H9 (cell line): ENCODE measurements around the gene LINC01488. TPM values are rescaled to one million over a fixed set of nuclear protein-coding genes. Genes with fewer than 3 reads are reported as not detected.

Experiments used
- DNase-seq: peaks from one replicate; pipeline ENCODE4 v3.0.0-alpha.2; 2017
- H2AFZ ChIP-seq: one replicate; pipeline ENCODE4 v1.6.1; 2013; ENCODE audit warnings: mild to moderate bottlenecking, low read length, control low read depth, moderate library complexity
- H2AK5ac ChIP-seq: 2 replicates; pipeline ENCODE4 v1.6.1; 2013; ENCODE audit warnings: low read length, control low read depth, mixed read lengths; ENCODE audit not compliant: insufficient read length
- H2BK120ac ChIP-seq: one replicate; pipeline ENCODE4 v1.6.1; 2013; ENCODE audit warnings: low read depth, mild to moderate bottlenecking, low read length, control low read depth, inconsistent platforms; ENCODE audit not compliant: poor library complexity, severe bottlenecking
- H2BK12ac ChIP-seq: 2 replicates; pipeline ENCODE4 v1.6.1; 2013; ENCODE audit warnings: low read length, control low read depth, mixed read lengths, low read depth; ENCODE audit not compliant: insufficient read length
- H2BK15ac ChIP-seq: 2 replicates; pipeline ENCODE4 v1.6.1; 2013; ENCODE audit warnings: low read depth, low read length, control low read depth
- H2BK20ac ChIP-seq: one replicate; pipeline ENCODE4 v1.6.1; 2013; ENCODE audit warnings: low read depth, mild to moderate bottlenecking, low read length, control low read depth, inconsistent platforms; ENCODE audit not compliant: poor library complexity, severe bottlenecking
- H2BK5ac ChIP-seq: 2 replicates; pipeline ENCODE4 v1.6.1; 2013; ENCODE audit warnings: low read length, control low read depth, mixed read lengths; ENCODE audit not compliant: insufficient read length
- H3K14ac ChIP-seq: 2 replicates; pipeline ENCODE4 v1.6.1; 2013; ENCODE audit warnings: low read length, control low read depth; ENCODE audit not compliant: insufficient read depth
- H3K18ac ChIP-seq: 2 replicates; pipeline ENCODE4 v1.6.1; 2013; ENCODE audit warnings: low read depth, mild to moderate bottlenecking, mixed read lengths, low read length, control low read depth; ENCODE audit not compliant: insufficient read length
- H3K23ac ChIP-seq: 2 replicates; pipeline ENCODE4 v1.6.1; 2013; ENCODE audit warnings: low read length, control low read depth, mixed read lengths, low read depth; ENCODE audit not compliant: insufficient read length
- H3K23me2 ChIP-seq: 2 replicates; pipeline ENCODE4 v1.6.1; 2013; ENCODE audit warnings: low read depth, mild to moderate bottlenecking, mixed read lengths, low read length, control low read depth; ENCODE audit not compliant: insufficient read length, poor library complexity, severe bottlenecking
- H3K27ac ChIP-seq: 2 replicates; pipeline ENCODE4 v1.5.1; 2013; ENCODE audit warnings: low read length, control low read depth, mixed read lengths, low read depth; ENCODE audit not compliant: insufficient read length
- H3K27me3 ChIP-seq: 2 replicates; pipeline ENCODE4 v1.6.1; 2013; ENCODE audit warnings: low read length, control low read depth, inconsistent platforms; ENCODE audit not compliant: insufficient read depth
- H3K4ac ChIP-seq: 2 replicates; pipeline ENCODE4 v1.6.1; 2013; ENCODE audit warnings: low read depth, mild to moderate bottlenecking, control low read depth, inconsistent platforms, low read length, moderate library complexity
- H3K4me1 ChIP-seq: 2 replicates; pipeline ENCODE4 v1.6.1; 2013; ENCODE audit warnings: low read length, control low read depth, inconsistent platforms; ENCODE audit not compliant: insufficient read depth
- H3K4me2 ChIP-seq: 2 replicates; pipeline ENCODE4 v1.6.1; 2013; ENCODE audit warnings: low read length, control low read depth, mixed read lengths; ENCODE audit not compliant: insufficient read length, insufficient read depth
- H3K56ac ChIP-seq: 2 replicates; pipeline ENCODE4 v1.6.1; 2013; ENCODE audit warnings: low read depth, mild to moderate bottlenecking, mixed read lengths, low read length, control low read depth; ENCODE audit not compliant: insufficient read length
- H3K79me1 ChIP-seq: 2 replicates; pipeline ENCODE4 v1.6.1; 2013; ENCODE audit warnings: low read depth, mild to moderate bottlenecking, moderate library complexity, low read length, control low read depth, inconsistent platforms; ENCODE audit not compliant: insufficient read depth, poor library complexity, severe bottlenecking
- H3K79me2 ChIP-seq: 2 replicates; pipeline ENCODE4 v1.6.1; 2013; ENCODE audit warnings: low read length, control low read depth, inconsistent platforms; ENCODE audit not compliant: insufficient read depth
- H3K9ac ChIP-seq: 2 replicates; pipeline ENCODE4 v1.6.1; 2013; ENCODE audit warnings: low read length, control low read depth, mixed read lengths; ENCODE audit not compliant: insufficient read length; ENCODE audit errors: extremely low read depth
- H3K9me3 ChIP-seq: one replicate; pipeline ENCODE4 v1.6.1; 2013; ENCODE audit warnings: low read depth, low read length, inconsistent platforms; ENCODE audit not compliant: control insufficient read depth
- H3T11ph ChIP-seq: one replicate; pipeline ENCODE4 v1.6.1; 2013; ENCODE audit warnings: mild to moderate bottlenecking, low read length, control low read depth, inconsistent platforms
- H4K20me1 ChIP-seq: one replicate; pipeline ENCODE4 v1.6.1; 2013; ENCODE audit not compliant: control insufficient read depth, insufficient read length, insufficient read depth
- H4K5ac ChIP-seq: 2 replicates; pipeline ENCODE4 v1.6.1; 2013; ENCODE audit warnings: low read depth, mild to moderate bottlenecking, mixed read lengths, low read length, control low read depth; ENCODE audit not compliant: insufficient read length
- H4K8ac ChIP-seq: replicated peaks from 2 replicates; pipeline ENCODE4 v1.6.1; 2013; ENCODE audit warnings: low read length, control low read depth, mixed read lengths, low read depth; ENCODE audit not compliant: insufficient read length
- H4K91ac ChIP-seq: 2 replicates; pipeline ENCODE4 v1.6.1; 2013; ENCODE audit warnings: low read depth, mild to moderate bottlenecking, moderate library complexity, mixed read lengths, low read length, control low read depth; ENCODE audit not compliant: insufficient read length
- H3K27ac Mint-ChIP-seq, 3 experiments: 2 replicates in 2 of 3; 3 replicates in 1 of 3; pipeline ENCODE4 v1.8.0; 2020 to 2021; ENCODE audit warnings: mixed read lengths in 3 of 3, mild to moderate bottlenecking in 1 of 3, moderate library complexity in 1 of 3
- H3K27me3 Mint-ChIP-seq: 2 replicates; pipeline ENCODE4 v1.8.0; 2021; ENCODE audit warnings: low read depth, mild to moderate bottlenecking, moderate library complexity, mixed read lengths
- H3K36me3 Mint-ChIP-seq, 3 experiments: 2 replicates in 2 of 3; 3 replicates in 1 of 3; pipeline ENCODE4 v1.8.0; 2020 to 2021; ENCODE audit warnings: low read depth in 3 of 3, mixed read lengths in 3 of 3; ENCODE audit not compliant: insufficient read depth in 1 of 3
- H3K4me1 Mint-ChIP-seq, 2 experiments: 2 replicates each; pipeline ENCODE4 v1.8.0; 2020; ENCODE audit warnings: mixed read lengths in 2 of 2
- H3K4me3 Mint-ChIP-seq, 2 experiments: 2 replicates in 1 of 2; 3 replicates in 1 of 2; pipeline ENCODE4 v1.8.0; 2020 to 2021; ENCODE audit warnings: mild to moderate bottlenecking in 2 of 2, mixed read lengths in 2 of 2, moderate library complexity in 1 of 2
- H3K9me3 Mint-ChIP-seq, 2 experiments: 2 replicates in 1 of 2; 3 replicates in 1 of 2; pipeline ENCODE4 v1.8.0; 2020; ENCODE audit warnings: mild to moderate bottlenecking in 2 of 2, mixed read lengths in 2 of 2, moderate library complexity in 1 of 2
- WGBS: extraction: QIAGEN DNeasy Blood & Tissue Kit; methylation state at CpG from one replicate; pipeline ENCODE4 v1.1.7; 2013; ENCODE audit warnings: missing lambda C conversion rate, low lambda C conversion rate, mixed read lengths; ENCODE audit not compliant: insufficient read length; ENCODE audit errors: extremely low coverage; 5-methylcytosine and 5-hydroxymethylcytosine counted together
- total RNA-seq: library from RNA; stranded (reverse); gene quantifications from 2 replicates; pipeline ENCODE4 v1.2.1, GENCODE V29; 2021
- TF ChIP-seq, protein P1 (sequence below): fragments of 200-600 bp; sonication (generic); conservative IDR thresholded peaks from 3 replicates; pipeline ENCODE4 v1.8.0; 2021; ENCODE audit warnings: antibody characterized with exemption, mild to moderate bottlenecking

LINC01488 gene
- total RNA-seq, 1 experiment from 2014 or later, result not detected

DNA sequence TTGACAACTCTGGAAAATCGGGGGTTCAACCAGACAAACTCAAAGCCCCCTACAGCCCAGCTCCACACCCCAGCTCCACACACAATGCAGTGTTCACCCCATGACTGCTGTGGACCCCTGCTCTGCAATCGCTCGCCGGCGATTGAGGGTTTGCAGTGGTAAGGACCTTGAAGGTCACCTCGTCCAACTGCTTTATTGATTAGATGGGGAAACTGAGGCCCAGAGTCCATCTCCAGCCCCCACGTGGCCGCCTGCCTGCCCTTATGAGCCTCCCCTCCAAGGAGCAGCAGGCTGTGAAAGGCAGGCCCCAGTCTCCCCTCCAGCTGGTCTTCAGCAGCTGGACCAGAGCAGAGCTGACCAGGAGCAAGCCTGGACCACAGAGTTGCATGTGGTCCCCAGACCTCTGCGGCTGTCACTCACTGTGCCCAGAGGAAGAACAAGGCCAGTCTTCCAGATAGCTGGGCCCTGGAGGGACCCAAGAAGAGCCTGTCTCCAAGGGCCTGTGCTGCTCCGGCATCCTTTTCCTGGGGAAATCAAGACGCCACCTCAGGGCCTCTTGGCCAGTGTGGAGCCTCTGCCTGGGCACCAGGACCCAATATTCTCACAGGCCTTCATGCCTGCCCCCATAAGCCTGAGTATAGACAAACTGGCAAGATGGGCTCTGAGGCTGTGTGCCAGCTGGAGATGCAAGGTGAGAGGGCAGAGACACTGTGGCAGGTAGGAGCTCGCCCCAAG lies 8.8 kb upstream of the LINC01488 start:
- Histone ChIP-seq H3K79me2 (no peaks in the 10 kb centered on the region), H3K9me3 (no peaks in the 10 kb centered on the region), H2AFZ (no peak overlapping the region), H3K18ac (no peak overlapping the region), H3K4me1 (peaks cover 3% of the 10 kb centered on the region; the same call in 1 of the 2 replicates), H3K56ac (no peak overlapping the region), H3K27me3 (no peaks in the 10 kb centered on the region), H3K23me2 (no peaks in the 10 kb centered on the region), H3K9ac (no peak overlapping the region), H3K23ac (no peak overlapping the region), H2BK5ac (no peak overlapping the region), H4K8ac (no peak overlapping the region), H3K14ac (no peak overlapping the region; the same call in 1 of the 2 replicates), H2BK20ac (no peak overlapping the region), H3T11ph (no peak overlapping the region), H4K5ac (no peak overlapping the region), H2BK15ac (no peak overlapping the region), H3K4ac (no peak overlapping the region), H2BK120ac (no peak overlapping the region), H4K91ac (no peak overlapping the region), H3K4me2 (no peak overlapping the region), H3K27ac (no peak overlapping the region), H3K79me1 (no peaks in the 10 kb centered on the region), H2BK12ac (no peak overlapping the region), H2AK5ac (no peak overlapping the region), H4K20me1 (no peaks in the 10 kb centered on the region)
- Mint-ChIP-seq H3K4me1 (peaks cover 24 to 29% of the 10 kb centered on the region in 2 experiments), H3K27me3 (peaks cover 55% of the 10 kb centered on the region), H3K9me3 (peaks cover 7% of the 10 kb centered on the region in 2 experiments; a peak in 4 of 5 replicates), H3K36me3 (peaks cover 6 to 8% (median 8%) of the 10 kb centered on the region in 3 experiments; a peak in 6 of 7 replicates), H3K4me3 (no peak overlapping the region), H3K27ac (no peak overlapping the region)
- TF ChIP-seq, protein P1, sequence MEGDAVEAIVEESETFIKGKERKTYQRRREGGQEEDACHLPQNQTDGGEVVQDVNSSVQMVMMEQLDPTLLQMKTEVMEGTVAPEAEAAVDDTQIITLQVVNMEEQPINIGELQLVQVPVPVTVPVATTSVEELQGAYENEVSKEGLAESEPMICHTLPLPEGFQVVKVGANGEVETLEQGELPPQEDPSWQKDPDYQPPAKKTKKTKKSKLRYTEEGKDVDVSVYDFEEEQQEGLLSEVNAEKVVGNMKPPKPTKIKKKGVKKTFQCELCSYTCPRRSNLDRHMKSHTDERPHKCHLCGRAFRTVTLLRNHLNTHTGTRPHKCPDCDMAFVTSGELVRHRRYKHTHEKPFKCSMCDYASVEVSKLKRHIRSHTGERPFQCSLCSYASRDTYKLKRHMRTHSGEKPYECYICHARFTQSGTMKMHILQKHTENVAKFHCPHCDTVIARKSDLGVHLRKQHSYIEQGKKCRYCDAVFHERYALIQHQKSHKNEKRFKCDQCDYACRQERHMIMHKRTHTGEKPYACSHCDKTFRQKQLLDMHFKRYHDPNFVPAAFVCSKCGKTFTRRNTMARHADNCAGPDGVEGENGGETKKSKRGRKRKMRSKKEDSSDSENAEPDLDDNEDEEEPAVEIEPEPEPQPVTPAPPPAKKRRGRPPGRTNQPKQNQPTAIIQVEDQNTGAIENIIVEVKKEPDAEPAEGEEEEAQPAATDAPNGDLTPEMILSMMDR, result no peak
- WGBS, result no CpG with 5 or more reads among the region's 12 CpGs
- no peak for DNase-seq
